HepG2 (cell line): ENCODE data around the gene ACYP2. TPM values are rescaled to one million over a fixed set of nuclear protein-coding genes. Genes with fewer than 3 reads are reported as not detected.

Experiments
- BCL3 ChIP-seq: sonication (generic); formaldehyde crosslinking; IDR thresholded peaks from 2 replicates; pipeline ENCODE4 v1.5.1; 2020; ENCODE audit warnings: mild to moderate bottlenecking, missing genetic modification reagents, moderate library complexity
- BORCS8-MEF2B ChIP-seq: sonication (generic); formaldehyde crosslinking; IDR thresholded peaks from 2 replicates; pipeline ENCODE4 v1.8.0; 2022; ENCODE audit warnings: mild to moderate bottlenecking, missing genetic modification reagents
- GABPA ChIP-seq, 2 experiments: IDR thresholded peaks; 2 replicates each; pipeline ENCODE4 v1.6.1; 2011 to 2016; ENCODE audit warnings: low read depth in 2 of 2, low read length in 1 of 2, missing biosample characterization in 1 of 2, missing genetic modification characterization in 1 of 2
- HDAC2 ChIP-seq: sonication (generic); formaldehyde crosslinking; IDR thresholded peaks from 2 replicates; pipeline ENCODE4 v1.4.0; 2020; ENCODE audit warnings: missing genetic modification reagents
- HNRNPH1 ChIP-seq: fragments of 200-400 bp; formaldehyde crosslinking; optimal IDR thresholded peaks from 2 replicates; pipeline ENCODE3; 2017; ENCODE audit warnings: mild to moderate bottlenecking, low read depth, low read length
- JUNB ChIP-seq: sonication (generic); formaldehyde crosslinking; IDR thresholded peaks from 2 replicates; pipeline ENCODE4 v1.8.0; 2022; ENCODE audit warnings: missing genetic modification reagents, mild to moderate bottlenecking, borderline replicate concordance
- PAWR ChIP-seq: sonication (generic); formaldehyde crosslinking; IDR thresholded peaks from 2 replicates; pipeline ENCODE4 v1.4.0; 2020; ENCODE audit warnings: missing genetic modification reagents, mild to moderate bottlenecking, borderline replicate concordance
- PHF5A ChIP-seq: IDR thresholded peaks from one replicate; pipeline ENCODE4 v1.6.1; 2018; ENCODE audit warnings: low read depth, missing genetic modification reagents; ENCODE audit not compliant: unreplicated experiment
- RAD21 ChIP-seq: fragments of 450-650 bp; formaldehyde crosslinking; IDR thresholded peaks from 2 replicates; pipeline ENCODE4 v1.5.0; 2020; ENCODE audit warnings: mild to moderate bottlenecking
- RARA ChIP-seq: IDR thresholded peaks from 2 replicates; pipeline ENCODE4 v1.6.1; 2016; ENCODE audit warnings: missing genetic modification reagents, missing compliant biosample characterization
- RARG ChIP-seq: sonication (generic); formaldehyde crosslinking; IDR thresholded peaks from 2 replicates; pipeline ENCODE4 v1.4.0; 2020; ENCODE audit warnings: low read depth, mild to moderate bottlenecking, missing genetic modification reagents
- RFXAP ChIP-seq: sonication (generic); formaldehyde crosslinking; IDR thresholded peaks from 2 replicates; pipeline ENCODE4 v1.4.0; 2020; ENCODE audit warnings: missing genetic modification reagents, borderline replicate concordance
- YEATS2 ChIP-seq: sonication (generic); formaldehyde crosslinking; IDR thresholded peaks from 2 replicates; pipeline ENCODE4 v1.4.0; 2020; ENCODE audit warnings: missing genetic modification reagents, borderline replicate concordance
- ZFP36L1 ChIP-seq: sonication (generic); formaldehyde crosslinking; IDR thresholded peaks from 2 replicates; pipeline ENCODE4 v1.8.0; 2022; ENCODE audit warnings: mild to moderate bottlenecking, missing genetic modification reagents, moderate library complexity
- ZNF24 ChIP-seq: fragments of 450-650 bp; IDR thresholded peaks from 2 replicates; pipeline ENCODE4 v1.6.1; 2017; ENCODE audit warnings: antibody characterized with exemption, mild to moderate bottlenecking
- ZNF274 ChIP-seq: sonication (generic); formaldehyde crosslinking; IDR thresholded peaks from 2 replicates; pipeline ENCODE4 v1.5.1; 2020; ENCODE audit warnings: mild to moderate bottlenecking, missing genetic modification reagents
- ZNF501 ChIP-seq: sonication (generic); formaldehyde crosslinking; IDR thresholded peaks from 2 replicates; pipeline ENCODE4 v1.5.1; 2020; ENCODE audit warnings: mild to moderate bottlenecking, moderate library complexity, missing genetic modification reagents
- ZNF503 ChIP-seq: sonication (generic); formaldehyde crosslinking; IDR thresholded peaks from 2 replicates; pipeline ENCODE4 v1.4.0; 2020; ENCODE audit warnings: missing genetic modification reagents
- ZNF510 ChIP-seq: sonication (generic); formaldehyde crosslinking; IDR thresholded peaks from 2 replicates; pipeline ENCODE4 v1.4.0; 2020; ENCODE audit warnings: low read depth, mild to moderate bottlenecking, missing genetic modification reagents
- ZNF776 ChIP-seq: sonication (generic); formaldehyde crosslinking; IDR thresholded peaks from 2 replicates; pipeline ENCODE4 v1.4.0; 2020; ENCODE audit warnings: mild to moderate bottlenecking, missing genetic modification reagents
- polyA plus RNA-seq, 8 experiments: library from polyadenylated mRNA; depleted of rRNA in 3 of 8; stranded (reverse) in 7 of 8; unstranded in 1 of 8; fragments of >200 nt; fragmentation: Illumina TruSeq in 4 of 8; extraction: Trizol in 4 of 8; gene quantifications; 2 replicates each; pipeline versions ENCODE4 v1.2.1 to v1.2.3, GENCODE V29; 2011 to 2016; ENCODE audit warnings: low read depth in 4 of 8, missing spikeins in 1 of 8, mixed read lengths in 1 of 8; ENCODE audit not compliant: insufficient read depth in 1 of 8
- total RNA-seq, 5 experiments: library from RNA; depleted of rRNA; stranded (reverse); fragments of >200 nt; fragmentation: Illumina TruSeq; extraction: Trizol; gene quantifications; 2 replicates each; pipeline ENCODE4 v1.2.3, GENCODE V29; 2016; ENCODE audit warnings: low read depth in 1 of 5
- TF ChIP-seq, protein P1 (sequence below): sonication (generic); formaldehyde crosslinking; IDR thresholded peaks from 2 replicates; pipeline ENCODE4 v1.5.0; 2020; ENCODE audit warnings: missing genetic modification reagents
- TF ChIP-seq, protein P2 (sequence below): sonication (generic); formaldehyde crosslinking; IDR thresholded peaks from 2 replicates; pipeline ENCODE4 v1.4.0; 2020; ENCODE audit warnings: missing genetic modification reagents

The ACYP2 gene
- total and polyA plus RNA-seq, 2 of the 13 experiments (the other 11 are each of a cell fraction or from before 2014, with no cell fraction given) = 12.3 to 12.7 TPM

- TF ChIP-seq ZNF510 (CRISPR knock-in tag) (peak; percentile 87; the same call in 1 of the 2 replicates), BCL3 (peak; percentile 96; the same call in 1 of the 2 replicates), ZNF501 (CRISPR knock-in tag) (peak; percentile 100), RFXAP (CRISPR knock-in tag) (peak; percentile 87), ZNF503 (CRISPR knock-in tag) (peak; percentile 49), RARG (no peak), RARA (CRISPR knock-in tag) (peak; percentile 70), BORCS8-MEF2B (CRISPR knock-in tag) (peak; percentile 96), PHF5A (CRISPR knock-in tag) (no peak), ZFP36L1 (peak; percentile 67; the same call in 1 of the 2 replicates), ZNF776 (peak; percentile 86), ZNF274 (peak; percentile 97), PAWR (CRISPR knock-in tag) (0 out of 2 replicates have a peak, but pooled peaks have one; percentile 5), HDAC2 (CRISPR knock-in tag) (peak; percentile 57; the same call in 1 of the 2 replicates), GABPA (IDR thresholded peaks at IDR 0.05; ENCODE audit: low read depth, low read length) (peak; percentile 83), GABPA (CRISPR knock-in tag; IDR thresholded peaks at IDR 0.05; ENCODE audit: low read depth) (peak; percentile 95), RAD21 (peak; percentile 61), HNRNPH1 (peak; percentile 85), YEATS2 (peak; percentile 84; the same call in 1 of the 2 replicates), ZNF24 (no peak), JUNB (CRISPR knock-in tag) (peak; percentile 87)
- TF ChIP-seq, protein P1, sequence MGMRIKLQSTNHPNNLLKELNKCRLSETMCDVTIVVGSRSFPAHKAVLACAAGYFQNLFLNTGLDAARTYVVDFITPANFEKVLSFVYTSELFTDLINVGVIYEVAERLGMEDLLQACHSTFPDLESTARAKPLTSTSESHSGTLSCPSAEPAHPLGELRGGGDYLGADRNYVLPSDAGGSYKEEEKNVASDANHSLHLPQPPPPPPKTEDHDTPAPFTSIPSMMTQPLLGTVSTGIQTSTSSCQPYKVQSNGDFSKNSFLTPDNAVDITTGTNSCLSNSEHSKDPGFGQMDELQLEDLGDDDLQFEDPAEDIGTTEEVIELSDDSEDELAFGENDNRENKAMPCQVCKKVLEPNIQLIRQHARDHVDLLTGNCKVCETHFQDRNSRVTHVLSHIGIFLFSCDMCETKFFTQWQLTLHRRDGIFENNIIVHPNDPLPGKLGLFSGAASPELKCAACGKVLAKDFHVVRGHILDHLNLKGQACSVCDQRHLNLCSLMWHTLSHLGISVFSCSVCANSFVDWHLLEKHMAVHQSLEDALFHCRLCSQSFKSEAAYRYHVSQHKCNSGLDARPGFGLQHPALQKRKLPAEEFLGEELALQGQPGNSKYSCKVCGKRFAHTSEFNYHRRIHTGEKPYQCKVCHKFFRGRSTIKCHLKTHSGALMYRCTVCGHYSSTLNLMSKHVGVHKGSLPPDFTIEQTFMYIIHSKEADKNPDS (CRISPR knock-in tag) = no peak
- TF ChIP-seq, protein P2, sequence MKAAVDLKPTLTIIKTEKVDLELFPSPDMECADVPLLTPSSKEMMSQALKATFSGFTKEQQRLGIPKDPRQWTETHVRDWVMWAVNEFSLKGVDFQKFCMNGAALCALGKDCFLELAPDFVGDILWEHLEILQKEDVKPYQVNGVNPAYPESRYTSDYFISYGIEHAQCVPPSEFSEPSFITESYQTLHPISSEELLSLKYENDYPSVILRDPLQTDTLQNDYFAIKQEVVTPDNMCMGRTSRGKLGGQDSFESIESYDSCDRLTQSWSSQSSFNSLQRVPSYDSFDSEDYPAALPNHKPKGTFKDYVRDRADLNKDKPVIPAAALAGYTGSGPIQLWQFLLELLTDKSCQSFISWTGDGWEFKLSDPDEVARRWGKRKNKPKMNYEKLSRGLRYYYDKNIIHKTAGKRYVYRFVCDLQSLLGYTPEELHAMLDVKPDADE (CRISPR knock-in tag) = peak; percentile 59; the same call in 1 of the 2 replicates
Measured at GRCh38 chr2:54115284-54116137, at the start of gene ACYP2 (continued).
